GM21529 (cell line): ENCODE measurements around the gene VAV3.
"Not testable (repeated sequence)": the region's sequence is repeated elsewhere in the genome, so short reads cannot be mapped to it uniquely, and the experiment has no call there.

Experiments
- ATAC-seq: cut with Tn5 transposase; IDR thresholded peaks from one replicate; pipeline ENCODE4 v1.9.1; 2021; ENCODE audit not compliant: unreplicated experiment

VAV3 gene

GRCh38 chr1:107661158-107661557 lies 303.8 kb downstream of the VAV3 start:
- ATAC-seq: no peak

DNA sequence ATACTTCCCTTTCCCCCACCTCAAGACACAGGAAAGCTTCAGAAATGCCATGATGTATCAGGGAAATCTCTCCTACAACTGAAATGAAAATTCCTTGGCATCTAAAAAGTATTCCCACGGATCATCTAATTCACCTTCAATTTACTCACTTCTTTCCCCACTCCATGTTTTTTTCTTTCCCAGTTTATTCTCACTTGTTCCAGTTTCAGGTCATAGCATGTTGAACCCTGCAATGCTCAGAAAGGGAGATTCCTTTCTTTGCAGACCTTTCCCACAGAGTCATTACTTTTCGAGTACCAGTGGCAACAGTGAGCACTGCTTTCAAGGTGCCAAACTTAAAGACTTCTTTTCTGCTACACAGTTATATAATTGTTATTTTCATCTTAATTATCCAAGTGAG lies 305.0 kb downstream of the VAV3 start:
- ATAC-seq: no peak

DNA sequence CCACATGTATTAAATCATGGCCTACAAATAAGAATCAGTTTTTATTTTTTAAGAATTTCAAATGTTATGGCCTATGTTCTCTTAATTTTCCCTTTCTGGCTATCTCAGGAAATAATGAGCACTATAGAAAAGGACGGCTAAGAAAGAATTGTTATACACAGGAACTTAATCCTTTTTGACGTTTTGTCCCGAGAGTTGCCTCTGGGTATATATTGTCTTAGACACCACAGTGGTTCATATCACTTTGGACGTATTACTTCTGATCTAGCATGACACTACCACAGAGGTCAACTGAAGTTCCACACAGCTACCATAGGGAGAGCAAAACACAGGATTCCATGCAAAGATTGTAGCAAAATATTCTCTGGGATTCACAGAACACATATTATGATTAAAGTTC lies 307.6 kb downstream of the VAV3 start:
- ATAC-seq: no peak

GRCh38 chr1:107653765-107654164 lies 311.2 kb downstream of the VAV3 start:
- ATAC-seq: no peak

- ATAC-seq: no peak
Measured at GRCh38 chr1:107653005-107653404, 312.0 kb downstream of the VAV3 start.

DNA sequence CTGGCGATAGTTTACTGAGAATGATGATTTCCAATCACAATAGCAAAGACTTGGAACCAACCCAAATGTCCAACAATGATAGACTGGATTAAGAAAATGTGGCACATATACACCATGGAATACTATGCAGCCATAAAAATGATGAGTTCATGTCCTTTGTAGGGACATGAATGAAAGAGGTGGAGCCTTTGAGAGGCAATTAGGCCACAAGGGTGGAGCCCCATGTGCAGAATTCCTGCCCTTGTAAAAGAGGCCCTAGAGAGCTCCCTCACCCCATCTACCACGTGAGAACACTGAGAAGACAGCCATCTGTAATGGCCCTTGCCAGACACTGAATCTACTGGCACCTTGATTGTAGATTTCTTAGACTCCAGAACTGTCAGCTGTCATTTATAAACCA lies 314.2 kb downstream of the VAV3 start:
- not testable (repeated sequence) for ATAC-seq

DNA sequence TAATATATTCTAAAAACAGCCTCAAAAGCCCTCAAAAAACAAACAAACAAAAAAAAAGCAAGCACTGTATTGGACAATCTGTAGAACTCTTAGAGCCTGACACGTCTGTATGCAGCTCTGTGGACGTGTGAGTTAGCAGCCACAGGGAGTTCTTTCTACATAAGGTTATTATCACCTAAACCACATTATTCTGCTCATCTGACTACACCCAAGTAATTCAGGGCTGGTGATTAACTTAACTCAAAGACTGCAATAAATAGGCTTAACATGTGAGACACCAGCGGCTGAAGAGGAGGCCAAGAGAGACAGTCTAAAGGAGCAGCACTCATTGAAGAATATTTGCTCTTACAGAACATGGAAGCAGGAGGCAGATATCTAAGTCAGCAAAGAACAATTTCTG lies 316.0 kb downstream of the VAV3 start:
- no peak for ATAC-seq

DNA sequence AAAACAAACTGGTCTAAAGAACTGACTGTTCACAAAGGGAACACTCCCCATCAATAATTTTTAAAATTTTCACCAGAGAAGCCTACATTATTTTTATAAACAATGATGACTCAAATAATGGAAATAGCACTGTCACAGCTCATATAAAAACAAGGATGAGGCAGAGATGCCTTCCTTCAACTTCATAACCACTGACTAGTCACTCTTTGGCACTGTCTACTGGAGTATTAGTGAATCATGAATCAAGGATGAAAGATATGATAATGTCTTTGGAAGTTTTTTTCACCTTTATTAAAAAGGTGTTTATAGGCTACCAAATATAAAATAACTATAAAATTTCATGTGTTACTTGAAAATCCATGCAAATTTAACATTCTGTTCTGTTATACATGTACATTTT lies 316.9 kb downstream of the VAV3 start:
- ATAC-seq: no peak

DNA sequence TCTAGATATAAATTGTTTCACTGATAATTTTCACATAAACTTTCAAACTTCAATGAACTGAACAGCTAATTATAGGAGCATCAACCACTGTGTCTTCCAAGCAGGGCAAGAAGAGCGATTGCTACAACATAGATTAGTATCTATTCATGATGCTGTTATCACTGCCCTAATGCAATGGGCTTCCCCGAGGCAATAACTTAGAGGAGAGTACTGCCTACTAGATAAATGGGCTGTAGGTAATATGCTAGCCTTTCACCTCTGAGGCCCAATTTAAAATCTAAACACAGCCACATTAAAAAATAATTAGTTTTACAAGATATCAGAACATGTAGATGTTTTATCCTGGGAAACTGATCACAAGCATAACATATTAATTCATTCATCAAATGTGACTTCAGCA lies 318.0 kb downstream of the VAV3 start:
- no peak for ATAC-seq

GRCh38 chr1:107643766-107644165 lies 321.2 kb downstream of the VAV3 start:
- ATAC-seq: no peak

- ATAC-seq: no peak
Measured at GRCh38 chr1:107640207-107640606, 324.8 kb downstream of the VAV3 start.

- ATAC-seq: no peak
Measured at GRCh38 chr1:107637101-107637500, 327.9 kb downstream of the VAV3 start.

GRCh38 chr1:107633596-107633995 lies 331.4 kb downstream of the VAV3 start:
- no peak for ATAC-seq

- ATAC-seq: peak; percentile 63
Measured at GRCh38 chr1:107626073-107626796, 338.7 kb downstream of the VAV3 start.

- no peak for ATAC-seq
Measured at GRCh38 chr1:107625405-107626029, 339.5 kb downstream of the VAV3 start.

DNA sequence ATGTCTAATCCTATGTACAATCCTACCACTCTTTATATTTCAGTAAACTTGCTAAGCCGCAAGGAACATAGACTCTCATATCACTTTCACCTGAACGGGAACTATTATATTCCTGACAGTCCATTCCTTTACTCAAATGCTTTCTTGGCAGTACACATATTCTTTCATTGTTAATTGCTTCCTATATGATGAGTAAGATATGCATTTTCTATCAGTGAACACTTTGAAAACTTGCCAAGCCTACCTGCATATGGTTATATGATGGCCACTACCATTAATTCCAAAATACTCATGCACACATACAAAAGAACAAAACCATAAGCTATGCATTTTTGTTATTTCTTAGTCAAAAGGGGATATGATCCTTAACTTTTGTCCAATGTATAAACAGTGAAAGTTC lies 341.5 kb downstream of the VAV3 start:
- no peak for ATAC-seq

DNA sequence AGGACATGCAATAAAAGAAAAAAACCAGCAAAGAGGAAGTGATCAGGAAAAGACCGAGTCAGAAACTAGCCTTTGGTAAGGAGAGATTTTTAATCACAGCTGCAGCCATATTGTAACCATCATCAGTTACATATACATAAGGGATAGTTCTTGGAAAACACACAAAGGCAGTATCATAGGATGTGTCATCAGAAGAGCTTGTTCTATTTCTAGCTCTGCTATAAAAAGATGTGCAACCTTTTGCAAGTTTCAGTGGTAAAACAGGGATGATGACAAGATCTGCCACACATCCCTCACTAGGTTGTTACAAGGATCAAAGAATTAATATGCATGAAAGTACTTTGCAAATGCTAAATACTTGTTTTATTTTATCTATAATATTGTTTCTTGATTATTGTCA lies 342.0 kb downstream of the VAV3 start:
- ATAC-seq: peak; percentile 30

- ATAC-seq: no peak
Measured at GRCh38 chr1:107622535-107622934, 342.4 kb downstream of the VAV3 start.

DNA sequence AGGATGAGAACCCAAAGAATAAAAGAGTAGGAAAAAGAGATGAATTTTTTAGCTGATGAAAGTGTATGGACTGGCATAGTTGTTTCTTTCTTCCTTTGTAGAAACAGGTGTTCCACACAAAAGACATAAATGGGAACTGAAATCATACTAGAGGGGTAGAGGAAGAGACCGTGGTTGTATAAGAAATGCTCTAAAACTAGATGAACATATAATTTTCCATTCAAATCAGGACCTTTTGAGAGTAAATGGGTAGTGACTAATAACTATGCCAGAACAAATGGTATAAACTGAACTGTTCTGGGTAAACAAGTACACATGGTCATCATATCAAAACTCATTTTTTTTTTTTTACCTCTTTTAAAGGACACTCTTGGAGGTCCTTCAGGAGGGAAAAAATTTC lies 344.2 kb downstream of the VAV3 start:
- ATAC-seq: peak; percentile 57

DNA sequence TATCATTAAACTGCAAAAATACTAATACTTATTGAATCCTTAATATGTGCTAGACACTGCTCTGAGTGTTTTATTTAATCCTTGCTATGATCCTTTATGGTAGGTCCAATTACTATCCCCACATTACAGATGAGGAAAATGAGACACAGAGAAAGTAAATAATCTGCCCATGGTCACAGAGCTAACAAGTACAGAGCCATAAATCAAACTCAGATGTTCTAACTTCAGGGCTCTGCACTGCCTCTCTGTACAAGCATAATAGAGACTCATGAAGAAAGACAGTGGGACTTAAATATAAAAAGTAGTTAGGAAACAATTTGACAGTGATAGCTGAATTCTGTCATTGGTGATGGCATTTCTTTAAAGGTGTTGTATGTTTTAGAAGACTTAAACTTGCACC lies 346.4 kb downstream of the VAV3 start:
- no peak for ATAC-seq

DNA sequence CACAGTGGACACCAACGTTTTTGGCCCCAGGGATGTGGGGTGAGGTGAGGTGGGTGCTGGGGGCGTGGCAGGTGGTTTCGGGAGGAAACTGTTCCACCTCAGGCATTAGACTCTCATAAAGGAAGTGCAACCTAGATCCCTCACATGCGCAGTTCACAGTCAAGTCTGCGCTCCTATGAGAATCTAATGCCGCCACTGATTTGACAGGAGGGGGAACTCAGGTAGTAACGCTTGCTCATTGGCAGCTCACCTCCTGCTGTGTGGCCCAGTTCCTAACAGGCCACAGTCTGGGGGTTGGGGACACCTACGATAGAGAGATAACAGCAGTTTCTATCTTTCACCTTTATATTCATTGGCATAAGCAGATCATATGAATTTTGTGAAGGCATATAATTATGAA lies 347.1 kb downstream of the VAV3 start:
- ATAC-seq: no peak

GRCh38 chr1:107617456-107617855 lies 347.5 kb downstream of the VAV3 start:
- no peak for ATAC-seq

DNA sequence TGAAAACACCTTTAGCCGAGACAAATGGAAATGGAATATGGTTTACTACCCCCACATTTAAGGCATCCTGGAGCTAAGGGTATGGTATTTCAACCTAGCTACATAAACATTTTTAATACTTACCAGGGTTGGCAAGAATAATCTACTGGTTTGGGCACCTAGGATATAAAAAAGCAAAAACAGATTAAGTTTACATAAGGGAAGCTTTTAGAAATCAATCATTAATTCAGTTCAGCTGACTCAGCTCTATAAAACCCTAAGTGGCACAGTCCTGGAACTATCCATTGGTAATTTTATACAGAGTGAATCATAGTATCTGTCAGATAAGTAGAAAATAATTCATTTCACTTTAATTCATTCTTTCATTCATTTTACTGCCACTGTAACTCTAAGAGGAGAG lies 355.2 kb downstream of the VAV3 start:
- ATAC-seq: no peak
